K562 treated with DMSO at 1 percent for 24 hours (cell line): Measurements from ENCODE around the gene NXPE1. TPM values are rescaled to one million over a fixed set of nuclear protein-coding genes. Genes with fewer than 3 reads are reported as not detected.

Experiments used
- total RNA-seq: library from RNA; unstranded; fragments of 300-600 nt; gene quantifications from 2 replicates; pipeline ENCODE4 v1.2.3, GENCODE V29; 2022; ENCODE audit warnings: low read depth; ENCODE audit not compliant: insufficient read depth

The NXPE1 gene
- not detected in 2 replicates for total RNA-seq

GRCh38 chr11:114559425-114560310 lies at the start of gene NXPE1:
TSS of gene NXPE1 (minus strand) at chr11:114559881. CDS start at chr11:114551201, 8,680 bp downstream.

DNA sequence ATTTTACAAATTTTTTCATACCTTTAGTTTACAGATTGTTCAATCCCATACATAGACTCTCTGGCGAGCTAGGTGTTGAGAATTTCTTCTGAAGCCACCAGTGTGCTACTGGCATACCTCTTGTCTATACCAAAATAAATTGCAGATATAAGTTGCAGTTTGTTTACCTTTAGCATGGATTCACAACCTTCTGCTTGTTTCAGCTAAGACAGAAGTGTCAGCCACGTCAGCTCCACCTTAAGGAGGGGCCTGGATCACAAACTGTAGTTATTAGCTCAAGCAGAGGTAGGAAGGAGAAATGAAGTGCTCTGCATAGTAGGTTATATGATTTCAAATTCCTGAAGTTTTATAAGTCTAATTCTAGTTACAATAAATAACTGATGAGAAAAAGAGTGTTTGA lies 35.9 kb upstream of the NXPE1 start, which contains the start of gene NXPE4:
TSS of gene NXPE4 (minus strand) at position 216 of the 400 bp plus-strand sequence. CDS start 1,027 bp downstream, outside the sequence.

Other genes starting within 250 kb of the NXPE1 start
- gene C11orf71, start 159.4 kb downstream of the NXPE1 start, total RNA-seq = 6.8 and 7.8 TPM in 2 replicates
- gene RBM7, start 159.2 kb downstream of the NXPE1 start, total RNA-seq = 13.3 and 15.8 TPM in 2 replicates
- 89.1 and 94.8 TPM in 2 replicates for gene REXO2, start 120.4 kb downstream of the NXPE1 start, total RNA-seq
- gene NXPE4, start 35.9 kb upstream of the NXPE1 start, total RNA-seq = not detected in 2 replicates
- gene NXPE2, start 118.6 kb upstream of the NXPE1 start, total RNA-seq = not detected in 2 replicates